HepG2 (cell line): Measurements from ENCODE around the gene PKD2L1. TPM values are rescaled to one million over a fixed set of nuclear protein-coding genes. Genes with fewer than 3 reads are reported as not detected.

ENCODE experiments used
- GABPB1 ChIP-seq: IDR thresholded peaks from 2 replicates; pipeline ENCODE4 v1.6.1; 2016; ENCODE audit warnings: mild to moderate bottlenecking, missing genetic modification reagents, moderate library complexity, missing compliant biosample characterization
- KAT8 ChIP-seq: IDR thresholded peaks from 2 replicates; pipeline ENCODE4 v1.6.1; 2016; ENCODE audit warnings: missing genetic modification reagents, missing compliant biosample characterization
- NFYC ChIP-seq: IDR thresholded peaks from 2 replicates; pipeline ENCODE4 v1.6.1; 2016; ENCODE audit warnings: missing genetic modification reagents, missing compliant biosample characterization
- THAP11 ChIP-seq: IDR thresholded peaks from 2 replicates; pipeline ENCODE4 v1.6.1; 2016; ENCODE audit warnings: missing biosample characterization, missing genetic modification reagents
- TOPORS ChIP-seq: sonication (generic); formaldehyde crosslinking; IDR thresholded peaks from 2 replicates; pipeline ENCODE4 v1.8.0; 2023; ENCODE audit warnings: mild to moderate bottlenecking, missing genetic modification reagents
- ZNF317 ChIP-seq: sonication (generic); formaldehyde crosslinking; IDR thresholded peaks from 2 replicates; pipeline ENCODE4 v1.5.0; 2020; ENCODE audit warnings: mild to moderate bottlenecking, missing genetic modification reagents
- ZNF552 ChIP-seq: sonication (generic); formaldehyde crosslinking; IDR thresholded peaks from 2 replicates; pipeline ENCODE4 v1.9.0; 2022; ENCODE audit warnings: missing genetic modification reagents, mild to moderate bottlenecking, borderline replicate concordance
- ZNF672 ChIP-seq: sonication (generic); formaldehyde crosslinking; IDR thresholded peaks from 2 replicates; pipeline ENCODE4 v1.8.1; 2022; ENCODE audit warnings: missing genetic modification reagents
- polyA plus RNA-seq, 8 experiments: library from polyadenylated mRNA; depleted of rRNA in 3 of 8; stranded (reverse) in 7 of 8; unstranded in 1 of 8; fragments of >200 nt; fragmentation: Illumina TruSeq in 4 of 8; extraction: Trizol in 4 of 8; gene quantifications; 2 replicates each; pipeline versions ENCODE4 v1.2.1 to v1.2.3, GENCODE V29; 2011 to 2016; ENCODE audit warnings: low read depth in 4 of 8, missing spikeins in 1 of 8, mixed read lengths in 1 of 8; ENCODE audit not compliant: insufficient read depth in 1 of 8
- total RNA-seq, 5 experiments: library from RNA; depleted of rRNA; stranded (reverse); fragments of >200 nt; fragmentation: Illumina TruSeq; extraction: Trizol; gene quantifications; 2 replicates each; pipeline ENCODE4 v1.2.3, GENCODE V29; 2016; ENCODE audit warnings: low read depth in 1 of 5
- TF ChIP-seq, protein P1 (sequence below): sonication (generic); formaldehyde crosslinking; IDR thresholded peaks from 2 replicates; pipeline ENCODE4 v1.4.0; 2020; ENCODE audit warnings: missing genetic modification reagents, borderline replicate concordance
- TF ChIP-seq, protein P2 (sequence below): sonication (generic); formaldehyde crosslinking; IDR thresholded peaks from 2 replicates; pipeline ENCODE4 v1.4.0; 2020; ENCODE audit warnings: missing genetic modification reagents, borderline replicate concordance
- TF ChIP-seq, protein P3 (sequence below): sonication (generic); formaldehyde crosslinking; IDR thresholded peaks from 2 replicates; pipeline ENCODE4 v1.4.0; 2020; ENCODE audit warnings: mild to moderate bottlenecking, missing genetic modification reagents, borderline replicate concordance

The PKD2L1 gene
- total and polyA plus RNA-seq, 2 of the 13 experiments (the other 11 are each of a cell fraction or from before 2014, with no cell fraction given), result 0.07 to 0.15 TPM

DNA sequence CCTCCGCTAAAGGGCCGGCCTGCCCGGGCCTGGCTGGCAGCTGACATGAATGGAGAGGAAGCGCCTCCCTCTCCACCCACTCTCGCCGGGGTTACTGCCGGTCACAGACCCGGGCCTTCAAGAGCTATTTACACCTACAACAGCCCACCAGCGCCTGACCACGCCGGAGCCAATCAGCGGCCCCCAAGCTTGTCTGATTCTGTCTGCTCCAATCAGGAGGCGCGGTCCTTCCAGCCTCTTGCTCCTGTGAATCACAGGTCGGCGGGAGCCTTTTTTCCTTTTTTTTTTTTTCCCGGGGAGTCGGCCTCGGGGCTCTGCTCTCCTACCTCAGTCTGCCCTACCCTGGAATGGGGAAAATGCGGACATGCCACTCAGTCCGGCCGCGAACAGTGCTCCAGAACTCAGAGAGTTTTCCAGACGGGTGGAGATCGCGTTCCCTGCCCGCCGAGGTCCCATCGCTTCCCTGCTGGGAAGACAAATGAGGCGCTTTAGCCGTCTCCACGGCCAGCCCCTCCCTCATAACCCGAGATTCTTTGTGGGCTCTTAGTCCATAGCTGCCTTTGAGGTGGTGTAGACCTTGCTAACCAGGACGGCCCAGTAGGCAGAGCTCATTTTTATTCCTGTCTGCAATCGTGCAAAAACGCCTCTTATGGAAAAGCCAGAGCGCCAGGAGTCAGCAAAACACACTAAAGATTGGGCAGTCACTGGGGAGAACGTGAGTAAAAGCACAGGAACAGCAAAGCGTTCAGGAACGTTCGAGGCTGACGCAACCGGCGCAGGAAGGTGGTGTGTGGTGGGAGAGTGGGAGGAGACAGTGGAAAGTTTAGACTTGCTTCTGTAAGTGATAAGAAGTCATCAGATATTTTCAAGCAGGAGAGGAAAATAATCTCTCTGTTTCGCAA, 43.5 kb upstream of the PKD2L1 start (continued):
- TF ChIP-seq ZNF552 (CRISPR knock-in tag) (no peak), ZNF317 (CRISPR knock-in tag) (peak; percentile 74; the same call in 1 of the 2 replicates), TOPORS (CRISPR knock-in tag) (peak; percentile 63; the same call in 1 of the 2 replicates), GABPB1 (CRISPR knock-in tag) (peak; percentile 71), ZNF672 (no peak), KAT8 (CRISPR knock-in tag) (peak; percentile 66), NFYC (peak; percentile 95), THAP11 (CRISPR knock-in tag) (no peak; the same call in none of the 2 replicates)
- TF ChIP-seq, protein P1, sequence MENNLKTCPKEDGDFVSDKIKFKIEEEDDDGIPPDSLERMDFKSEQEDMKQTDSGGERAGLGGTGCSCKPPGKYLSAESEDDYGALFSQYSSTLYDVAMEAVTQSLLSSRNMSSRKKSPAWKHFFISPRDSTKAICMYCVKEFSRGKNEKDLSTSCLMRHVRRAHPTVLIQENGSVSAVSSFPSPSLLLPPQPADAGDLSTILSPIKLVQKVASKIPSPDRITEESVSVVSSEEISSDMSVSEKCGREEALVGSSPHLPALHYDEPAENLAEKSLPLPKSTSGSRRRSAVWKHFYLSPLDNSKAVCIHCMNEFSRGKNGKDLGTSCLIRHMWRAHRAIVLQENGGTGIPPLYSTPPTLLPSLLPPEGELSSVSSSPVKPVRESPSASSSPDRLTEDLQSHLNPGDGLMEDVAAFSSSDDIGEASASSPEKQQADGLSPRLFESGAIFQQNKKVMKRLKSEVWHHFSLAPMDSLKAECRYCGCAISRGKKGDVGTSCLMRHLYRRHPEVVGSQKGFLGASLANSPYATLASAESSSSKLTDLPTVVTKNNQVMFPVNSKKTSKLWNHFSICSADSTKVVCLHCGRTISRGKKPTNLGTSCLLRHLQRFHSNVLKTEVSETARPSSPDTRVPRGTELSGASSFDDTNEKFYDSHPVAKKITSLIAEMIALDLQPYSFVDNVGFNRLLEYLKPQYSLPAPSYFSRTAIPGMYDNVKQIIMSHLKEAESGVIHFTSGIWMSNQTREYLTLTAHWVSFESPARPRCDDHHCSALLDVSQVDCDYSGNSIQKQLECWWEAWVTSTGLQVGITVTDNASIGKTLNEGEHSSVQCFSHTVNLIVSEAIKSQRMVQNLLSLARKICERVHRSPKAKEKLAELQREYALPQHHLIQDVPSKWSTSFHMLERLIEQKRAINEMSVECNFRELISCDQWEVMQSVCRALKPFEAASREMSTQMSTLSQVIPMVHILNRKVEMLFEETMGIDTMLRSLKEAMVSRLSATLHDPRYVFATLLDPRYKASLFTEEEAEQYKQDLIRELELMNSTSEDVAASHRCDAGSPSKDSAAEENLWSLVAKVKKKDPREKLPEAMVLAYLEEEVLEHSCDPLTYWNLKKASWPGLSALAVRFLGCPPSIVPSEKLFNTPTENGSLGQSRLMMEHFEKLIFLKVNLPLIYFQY (CRISPR knock-in tag), result peak; percentile 83; the same call in 1 of the 2 replicates
- TF ChIP-seq, protein P2, sequence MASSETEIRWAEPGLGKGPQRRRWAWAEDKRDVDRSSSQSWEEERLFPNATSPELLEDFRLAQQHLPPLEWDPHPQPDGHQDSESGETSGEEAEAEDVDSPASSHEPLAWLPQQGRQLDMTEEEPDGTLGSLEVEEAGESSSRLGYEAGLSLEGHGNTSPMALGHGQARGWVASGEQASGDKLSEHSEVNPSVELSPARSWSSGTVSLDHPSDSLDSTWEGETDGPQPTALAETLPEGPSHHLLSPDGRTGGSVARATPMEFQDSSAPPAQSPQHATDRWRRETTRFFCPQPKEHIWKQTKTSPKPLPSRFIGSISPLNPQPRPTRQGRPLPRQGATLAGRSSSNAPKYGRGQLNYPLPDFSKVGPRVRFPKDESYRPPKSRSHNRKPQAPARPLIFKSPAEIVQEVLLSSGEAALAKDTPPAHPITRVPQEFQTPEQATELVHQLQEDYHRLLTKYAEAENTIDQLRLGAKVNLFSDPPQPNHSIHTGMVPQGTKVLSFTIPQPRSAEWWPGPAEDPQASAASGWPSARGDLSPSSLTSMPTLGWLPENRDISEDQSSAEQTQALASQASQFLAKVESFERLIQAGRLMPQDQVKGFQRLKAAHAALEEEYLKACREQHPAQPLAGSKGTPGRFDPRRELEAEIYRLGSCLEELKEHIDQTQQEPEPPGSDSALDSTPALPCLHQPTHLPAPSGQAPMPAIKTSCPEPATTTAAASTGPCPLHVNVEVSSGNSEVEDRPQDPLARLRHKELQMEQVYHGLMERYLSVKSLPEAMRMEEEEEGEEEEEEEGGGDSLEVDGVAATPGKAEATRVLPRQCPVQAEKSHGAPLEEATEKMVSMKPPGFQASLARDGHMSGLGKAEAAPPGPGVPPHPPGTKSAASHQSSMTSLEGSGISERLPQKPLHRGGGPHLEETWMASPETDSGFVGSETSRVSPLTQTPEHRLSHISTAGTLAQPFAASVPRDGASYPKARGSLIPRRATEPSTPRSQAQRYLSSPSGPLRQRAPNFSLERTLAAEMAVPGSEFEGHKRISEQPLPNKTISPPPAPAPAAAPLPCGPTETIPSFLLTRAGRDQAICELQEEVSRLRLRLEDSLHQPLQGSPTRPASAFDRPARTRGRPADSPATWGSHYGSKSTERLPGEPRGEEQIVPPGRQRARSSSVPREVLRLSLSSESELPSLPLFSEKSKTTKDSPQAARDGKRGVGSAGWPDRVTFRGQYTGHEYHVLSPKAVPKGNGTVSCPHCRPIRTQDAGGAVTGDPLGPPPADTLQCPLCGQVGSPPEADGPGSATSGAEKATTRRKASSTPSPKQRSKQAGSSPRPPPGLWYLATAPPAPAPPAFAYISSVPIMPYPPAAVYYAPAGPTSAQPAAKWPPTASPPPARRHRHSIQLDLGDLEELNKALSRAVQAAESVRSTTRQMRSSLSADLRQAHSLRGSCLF (CRISPR knock-in tag), result no peak
- TF ChIP-seq, protein P3, sequence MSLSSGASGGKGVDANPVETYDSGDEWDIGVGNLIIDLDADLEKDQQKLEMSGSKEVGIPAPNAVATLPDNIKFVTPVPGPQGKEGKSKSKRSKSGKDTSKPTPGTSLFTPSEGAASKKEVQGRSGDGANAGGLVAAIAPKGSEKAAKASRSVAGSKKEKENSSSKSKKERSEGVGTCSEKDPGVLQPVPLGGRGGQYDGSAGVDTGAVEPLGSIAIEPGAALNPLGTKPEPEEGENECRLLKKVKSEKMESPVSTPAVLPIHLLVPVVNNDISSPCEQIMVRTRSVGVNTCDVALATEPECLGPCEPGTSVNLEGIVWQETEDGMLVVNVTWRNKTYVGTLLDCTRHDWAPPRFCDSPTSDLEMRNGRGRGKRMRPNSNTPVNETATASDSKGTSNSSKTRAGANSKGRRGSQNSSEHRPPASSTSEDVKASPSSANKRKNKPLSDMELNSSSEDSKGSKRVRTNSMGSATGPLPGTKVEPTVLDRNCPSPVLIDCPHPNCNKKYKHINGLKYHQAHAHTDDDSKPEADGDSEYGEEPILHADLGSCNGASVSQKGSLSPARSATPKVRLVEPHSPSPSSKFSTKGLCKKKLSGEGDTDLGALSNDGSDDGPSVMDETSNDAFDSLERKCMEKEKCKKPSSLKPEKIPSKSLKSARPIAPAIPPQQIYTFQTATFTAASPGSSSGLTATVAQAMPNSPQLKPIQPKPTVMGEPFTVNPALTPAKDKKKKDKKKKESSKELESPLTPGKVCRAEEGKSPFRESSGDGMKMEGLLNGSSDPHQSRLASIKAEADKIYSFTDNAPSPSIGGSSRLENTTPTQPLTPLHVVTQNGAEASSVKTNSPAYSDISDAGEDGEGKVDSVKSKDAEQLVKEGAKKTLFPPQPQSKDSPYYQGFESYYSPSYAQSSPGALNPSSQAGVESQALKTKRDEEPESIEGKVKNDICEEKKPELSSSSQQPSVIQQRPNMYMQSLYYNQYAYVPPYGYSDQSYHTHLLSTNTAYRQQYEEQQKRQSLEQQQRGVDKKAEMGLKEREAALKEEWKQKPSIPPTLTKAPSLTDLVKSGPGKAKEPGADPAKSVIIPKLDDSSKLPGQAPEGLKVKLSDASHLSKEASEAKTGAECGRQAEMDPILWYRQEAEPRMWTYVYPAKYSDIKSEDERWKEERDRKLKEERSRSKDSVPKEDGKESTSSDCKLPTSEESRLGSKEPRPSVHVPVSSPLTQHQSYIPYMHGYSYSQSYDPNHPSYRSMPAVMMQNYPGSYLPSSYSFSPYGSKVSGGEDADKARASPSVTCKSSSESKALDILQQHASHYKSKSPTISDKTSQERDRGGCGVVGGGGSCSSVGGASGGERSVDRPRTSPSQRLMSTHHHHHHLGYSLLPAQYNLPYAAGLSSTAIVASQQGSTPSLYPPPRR (CRISPR knock-in tag), result peak; percentile 13; the same call in 1 of the 2 replicates
